Neuronal stem cell (in vitro differentiated cells): Measurements from ENCODE around the gene LLGL2.

Source experiments
- DNase-seq: peaks from one replicate; pipeline ENCODE4 v3.0.0-alpha.2; 2013; ENCODE audit warnings: low spot score
- H2AFZ ChIP-seq: one replicate; pipeline ENCODE4 v1.6.1; 2013; ENCODE audit warnings: mild to moderate bottlenecking, low read length, inconsistent platforms
- H2AK5ac ChIP-seq: 2 replicates; pipeline ENCODE4 v1.6.1; 2013; ENCODE audit warnings: low read depth, mild to moderate bottlenecking, inconsistent platforms, low read length, moderate library complexity, mixed read lengths
- H2BK120ac ChIP-seq: 2 replicates; pipeline ENCODE4 v1.6.1; 2013; ENCODE audit warnings: low read depth, mild to moderate bottlenecking, inconsistent platforms, low read length, moderate library complexity, mixed read lengths
- H2BK12ac ChIP-seq: one replicate; pipeline ENCODE4 v1.6.1; 2013; ENCODE audit warnings: low read length, inconsistent platforms
- H2BK15ac ChIP-seq: 2 replicates; pipeline ENCODE4 v1.6.1; 2013; ENCODE audit warnings: mild to moderate bottlenecking, low read length, inconsistent platforms, mixed read lengths
- H2BK5ac ChIP-seq: one replicate; pipeline ENCODE4 v1.6.1; 2013; ENCODE audit warnings: inconsistent platforms, mild to moderate bottlenecking, low read length, moderate library complexity
- H3K14ac ChIP-seq: one replicate; pipeline ENCODE4 v1.6.1; 2013; ENCODE audit warnings: low read length, inconsistent platforms
- H3K18ac ChIP-seq: 2 replicates; pipeline ENCODE4 v1.6.1; 2013; ENCODE audit warnings: low read length, inconsistent platforms
- H3K23ac ChIP-seq: 2 replicates; pipeline ENCODE4 v1.6.1; 2013; ENCODE audit warnings: low read depth, mild to moderate bottlenecking, mixed read lengths, low read length, inconsistent platforms; ENCODE audit not compliant: poor library complexity
- H3K27ac ChIP-seq: replicated peaks from 3 replicates; pipeline ENCODE4 v1.5.1; 2013; ENCODE audit warnings: low read length, inconsistent platforms
- H3K27me3 ChIP-seq, 3 experiments: 2 replicates each; pipeline ENCODE4 v1.6.1; 2013; ENCODE audit warnings: low read length in 3 of 3, mild to moderate bottlenecking in 2 of 3, inconsistent platforms in 1 of 3, low read depth in 1 of 3, mixed read lengths in 1 of 3, moderate library complexity in 1 of 3; ENCODE audit not compliant: control insufficient read depth in 3 of 3, insufficient read depth in 3 of 3
- H3K36me3 ChIP-seq, 2 donors: replicated peaks in 1 of 2; 2 replicates each; pipeline ENCODE4 v1.6.1; 2013; ENCODE audit warnings: low read length in 2 of 2; ENCODE audit not compliant: control insufficient read depth in 2 of 2, insufficient read depth in 2 of 2
- H3K4ac ChIP-seq: 2 replicates; pipeline ENCODE4 v1.6.1; 2013; ENCODE audit warnings: inconsistent platforms, mild to moderate bottlenecking, low read length, moderate library complexity
- H3K4me1 ChIP-seq, 2 donors: 1 replicate in 1 of 2; 2 replicates in 1 of 2; pipeline ENCODE4 v1.6.1; 2013; ENCODE audit warnings: low read length in 2 of 2, low read depth in 1 of 2; ENCODE audit not compliant: control insufficient read depth in 2 of 2, insufficient read depth in 1 of 2
- H3K4me2 ChIP-seq: one replicate; pipeline ENCODE4 v1.6.1; 2013; ENCODE audit warnings: mild to moderate bottlenecking, low read length, inconsistent platforms; ENCODE audit not compliant: insufficient read depth, poor library complexity, severe bottlenecking
- H3K4me3 ChIP-seq, 2 donors: 2 replicates each; pipeline ENCODE4 v1.5.1; 2013; ENCODE audit warnings: low read length in 2 of 2, mild to moderate bottlenecking in 2 of 2, inconsistent platforms in 1 of 2, moderate library complexity in 1 of 2
- H3K79me1 ChIP-seq: one replicate; pipeline ENCODE4 v1.6.1; 2013; ENCODE audit warnings: low read depth, mild to moderate bottlenecking, inconsistent platforms, low read length, moderate library complexity
- H3K9ac ChIP-seq: one replicate; pipeline ENCODE4 v1.6.1; 2013; ENCODE audit warnings: mild to moderate bottlenecking, low read depth, low read length, inconsistent platforms; ENCODE audit not compliant: poor library complexity
- H3K9me3 ChIP-seq, 2 donors: replicated peaks in 1 of 2; 2 replicates each; pipeline versions ENCODE3 to v1.6.1; 2013; ENCODE audit warnings: low read length in 2 of 2, mild to moderate bottlenecking in 2 of 2, inconsistent platforms in 1 of 2, low read depth in 1 of 2, mixed read lengths in 1 of 2, moderate library complexity in 1 of 2; ENCODE audit not compliant: control insufficient read depth in 2 of 2, insufficient read depth in 1 of 2
- H4K8ac ChIP-seq: one replicate; pipeline ENCODE4 v1.6.1; 2013; ENCODE audit warnings: low read depth, mild to moderate bottlenecking, inconsistent platforms, low read length, moderate library complexity
- H4K91ac ChIP-seq: one replicate; pipeline ENCODE4 v1.6.1; 2013; ENCODE audit warnings: low read length, low read depth, mild to moderate bottlenecking, inconsistent platforms; ENCODE audit not compliant: poor library complexity
- WGBS, 2 donors: extraction: QIAGEN DNeasy Blood & Tissue Kit; methylation state at CpG; one replicate each; pipeline ENCODE4 v1.1.7; 2013; ENCODE audit warnings: missing lambda C conversion rate in 2 of 2, mixed read lengths in 1 of 2; ENCODE audit not compliant: insufficient read length in 2 of 2, insufficient replicate concordance in 1 of 2; ENCODE audit errors: extremely low coverage in 2 of 2; 5-methylcytosine and 5-hydroxymethylcytosine counted together

The LLGL2 gene

GRCh38 chr17:75544250-75544649, 18.8 kb downstream of the LLGL2 start:
- no peak overlapping the region for H2BK12ac ChIP-seq
- no peak overlapping the region for H3K4me2 ChIP-seq
- H2BK120ac ChIP-seq, result peak overlapping the region; percentile 55
- H3K4me3 ChIP-seq, result no peak overlapping the region
- peaks cover 2% of the 10 kb centered on the region for H3K79me1 ChIP-seq
- no peak for DNase-seq
- no peaks in the 10 kb centered on the region for H3K9me3 ChIP-seq
- no peak overlapping the region for H4K8ac ChIP-seq
- WGBS, 2 donors, result no CpG with 5 or more reads among the region's 8 CpGs
- peaks cover 2 to 18% of the 10 kb centered on the region in 2 donors for H3K4me1 ChIP-seq
- no peak overlapping the region for H3K23ac ChIP-seq
- H2AK5ac ChIP-seq, result peak overlapping the region; percentile 58
- no peaks in the 10 kb centered on the region for H3K36me3 ChIP-seq
- H3K4ac ChIP-seq, result peak overlapping the region; percentile 4
- H3K27ac ChIP-seq, result no peak overlapping the region
- H3K9ac ChIP-seq, result peak overlapping the region; percentile 25
- H3K18ac ChIP-seq, result no peak overlapping the region
- no peak overlapping the region for H2BK5ac ChIP-seq
- H3K14ac ChIP-seq, result no peak overlapping the region
- H3K27me3 ChIP-seq, result peaks cover 0 to 60% (median 0%) of the 10 kb centered on the region in 3 experiments
- H4K91ac ChIP-seq, result no peak overlapping the region
- H2BK15ac ChIP-seq, result peak overlapping the region; percentile 44
- no peak overlapping the region for H2AFZ ChIP-seq

- Histone ChIP-seq H3K14ac (no peak overlapping the region), H4K8ac (no peak overlapping the region), H2AFZ (no peak overlapping the region), H2BK15ac (no peak overlapping the region), H3K4me2 (no peak overlapping the region), H3K79me1 (peaks cover 2% of the 10 kb centered on the region), H2BK120ac (no peak overlapping the region), H3K18ac (no peak overlapping the region), H3K4ac (no peak overlapping the region), H2BK5ac (no peak overlapping the region), H3K9me3 (no peaks in the 10 kb centered on the region), H2BK12ac (no peak overlapping the region), H3K4me3 (no peak overlapping the region), H4K91ac (no peak overlapping the region), H3K4me1 (peaks cover 5 to 27% of the 10 kb centered on the region in 2 donors), H3K27ac (no peak overlapping the region), H2AK5ac (no peak overlapping the region), H3K27me3 (peaks cover 0 to 64% (median 0%) of the 10 kb centered on the region in 3 experiments), H3K9ac (no peak overlapping the region), H3K36me3 (no peaks in the 10 kb centered on the region), H3K23ac (peak overlapping the region; percentile 17)
- WGBS, 2 donors, result no CpG with 5 or more reads among the region's 13 CpGs
- no peak for DNase-seq
Measured at GRCh38 chr17:75546181-75546580, 20.7 kb downstream of the LLGL2 start.

GRCh38 chr17:75547091-75547490, 21.6 kb downstream of the LLGL2 start:
- Histone ChIP-seq H3K4ac (no peak overlapping the region), H3K23ac (no peak overlapping the region), H3K27me3 (peaks cover 0 to 61% (median 0%) of the 10 kb centered on the region in 3 experiments), H3K14ac (no peak overlapping the region), H3K18ac (no peak overlapping the region), H3K4me2 (no peak overlapping the region), H3K9me3 (no peaks in the 10 kb centered on the region), H2BK15ac (no peak overlapping the region), H2AFZ (no peak overlapping the region), H2BK120ac (no peak overlapping the region), H3K4me1 (peaks cover 5 to 25% of the 10 kb centered on the region in 2 donors), H2BK5ac (no peak overlapping the region), H2AK5ac (peak overlapping the region; percentile 53), H3K36me3 (no peaks in the 10 kb centered on the region), H3K9ac (no peak overlapping the region), H2BK12ac (no peak overlapping the region), H4K91ac (no peak overlapping the region), H3K27ac (no peak overlapping the region), H3K79me1 (peaks cover 1% of the 10 kb centered on the region), H3K4me3 (no peak overlapping the region), H4K8ac (no peak overlapping the region)
- DNase-seq, result no peak
- WGBS, 2 donors, result no CpG with 5 or more reads among the region's 9 CpGs

- H4K91ac ChIP-seq, result peak overlapping the region; percentile 80
- no peak for DNase-seq
- peak overlapping the region; percentile 59 for H3K4ac ChIP-seq
- no peaks in the 10 kb centered on the region for H3K9me3 ChIP-seq
- H3K18ac ChIP-seq, result peak overlapping the region; percentile 61
- H3K27me3 ChIP-seq, result peaks cover 0 to 44% (median 0%) of the 10 kb centered on the region in 3 experiments
- H3K27ac ChIP-seq, result no peak overlapping the region
- H2BK5ac ChIP-seq, result no peak overlapping the region
- peak overlapping the region; percentile 21 for H3K14ac ChIP-seq
- peak overlapping the region; percentile 80 for H3K9ac ChIP-seq
- no CpG with 5 or more reads among the region's 5 CpGs for WGBS, 2 donors
- H2BK15ac ChIP-seq, result peak overlapping the region; percentile 99
- H3K36me3 ChIP-seq, result no peaks in the 10 kb centered on the region
- no peak overlapping the region for H3K4me3 ChIP-seq
- H2AK5ac ChIP-seq, result peak overlapping the region; percentile 98
- H2AFZ ChIP-seq, result no peak overlapping the region
- H3K4me1 ChIP-seq, result peaks cover 9 to 24% of the 10 kb centered on the region in 2 donors
- H3K23ac ChIP-seq, result no peak overlapping the region
- no peak overlapping the region for H2BK12ac ChIP-seq
- no peak overlapping the region for H2BK120ac ChIP-seq
- H3K79me1 ChIP-seq, result no peaks in the 10 kb centered on the region
- H4K8ac ChIP-seq, result no peak overlapping the region
- H3K4me2 ChIP-seq, result no peak overlapping the region
Measured at GRCh38 chr17:75548813-75549212, 23.3 kb downstream of the LLGL2 start.
